H1 (cell line): Measurements from ENCODE around the gene SYT13. TPM values are rescaled to one million over a fixed set of nuclear protein-coding genes. Genes with fewer than 3 reads are reported as not detected.

Experiments used
- CBX5 ChIP-seq: fragments of 300-800, 300-1000 bp; sonication (generic); IDR thresholded peaks from 2 replicates; pipeline ENCODE4 v1.7.1; 2016; ENCODE audit warnings: antibody characterized with exemption, low read length, low read depth
- CHD7 ChIP-seq: fragments of 300-600 bp; sonication (generic); IDR thresholded peaks from 2 replicates; pipeline ENCODE4 v1.7.1; 2012; ENCODE audit warnings: low read length, moderate library complexity, mild to moderate bottlenecking, inconsistent platforms; ENCODE audit not compliant: insufficient replicate concordance
- MAX ChIP-seq: IDR thresholded peaks from 2 replicates; pipeline ENCODE4 v1.6.1; 2012; ENCODE audit warnings: inconsistent platforms
- NRF1 ChIP-seq: IDR thresholded peaks from 2 replicates; pipeline ENCODE4 v1.6.1; 2011; ENCODE audit warnings: mild to moderate bottlenecking, low read depth, low read length, improper control_type of control experiment
- RBBP5 ChIP-seq: IDR thresholded peaks from 2 replicates; pipeline ENCODE4 v1.7.1; 2012; ENCODE audit warnings: low read depth, mild to moderate bottlenecking, inconsistent platforms, low read length, moderate library complexity, borderline replicate concordance
- SIRT6 ChIP-seq: IDR thresholded peaks from one replicate; pipeline ENCODE4 v1.7.1; 2012; ENCODE audit warnings: low read length, inconsistent platforms
- SP2 ChIP-seq: IDR thresholded peaks from 2 replicates; pipeline ENCODE4 v1.6.1; 2012; ENCODE audit warnings: mild to moderate bottlenecking, low read length, inconsistent platforms
- SP4 ChIP-seq: IDR thresholded peaks from 2 replicates; pipeline ENCODE4 v1.6.1; 2012; ENCODE audit warnings: low read length, inconsistent platforms
- polyA plus RNA-seq, 7 experiments: library from polyadenylated mRNA; depleted of rRNA in 3 of 7; stranded (reverse) in 5 of 7; unstranded in 2 of 7; fragments of >200 nt in 5 of 7; fragments of 200-250 nt in 2 of 7; gene quantifications; 1 replicate in 5 of 7; 2 replicates in 1 of 7; 4 replicates in 1 of 7; pipeline versions ENCODE4 v1.2.1 to v1.2.3, GENCODE V29; 2011 to 2013; ENCODE audit warnings: missing spikeins in 2 of 7, mixed read lengths in 2 of 7
- total RNA-seq: library from RNA; stranded (reverse); fragmentation: NEBNext Ultra II Directional; extraction: Animal tissue kit (Norgen Biotek cat#: 25700); gene quantifications from 2 replicates; pipeline ENCODE4 v1.2.1, GENCODE V29; 2021

Gene SYT13
- total and polyA plus RNA-seq, 2 of the 8 experiments (the other 6 are each of a cell fraction or from before 2014, with no cell fraction given) = 4.8 to 13.2 TPM

GRCh38 chr11:45322891-45323600 is 36.9 kb upstream of the SYT13 start (continued):
- TF ChIP-seq MAX = no peak
- no peak for TF ChIP-seq CBX5
- TF ChIP-seq NRF1 = no peak
- no peak for TF ChIP-seq RBBP5
- no peak for TF ChIP-seq SIRT6
- TF ChIP-seq CHD7 = no peak
- no peak for TF ChIP-seq SP4
- no peak for TF ChIP-seq SP2
- TF ChIP-seq, all 59 proteins: peak for 0
